Esophagus squamous epithelium (tissue), 5 donors: ENCODE data around the gene RNGTT. TPM values are rescaled to one million over a fixed set of nuclear protein-coding genes. Genes with fewer than 3 reads are reported as not detected.

Experiments
- DNase-seq: peaks from one replicate; lab custom pipeline; 2025; lab: John Stamatoyannopoulos, UW
- H3K27ac ChIP-seq, 4 donors: fragments of 200-600 bp; sonication (generic); one replicate each; pipeline ENCODE4 v1.5.1; 2016 to 2019; ENCODE audit warnings: mild to moderate bottlenecking in 1 of 4
- H3K27me3 ChIP-seq, 4 donors: fragments of 200-600 bp; sonication (generic); 1 replicate in 3 of 4; 2 replicates in 1 of 4; pipeline versions ENCODE4 v1.5.1 to v1.6.0; 2017 to 2021; ENCODE audit warnings: antibody characterized with exemption in 1 of 4
- H3K36me3 ChIP-seq, 3 donors: fragments of 200-600 bp; sonication (generic); one replicate each; pipeline ENCODE4 v1.5.1; 2016 to 2019
- H3K4me1 ChIP-seq, 3 donors: fragments of 200-600 bp; sonication (generic); one replicate each; pipeline ENCODE4 v1.5.1; 2017 to 2019
- H3K4me3 ChIP-seq, 4 donors: fragments of 200-600 bp; sonication (generic); 1 replicate in 3 of 4; 2 replicates in 1 of 4; pipeline ENCODE4 v1.5.1; 2016 to 2019; ENCODE audit warnings: mild to moderate bottlenecking in 2 of 4, moderate library complexity in 1 of 4
- H3K9me3 ChIP-seq, 3 donors: fragments of 200-600 bp; sonication (generic); one replicate each; pipeline ENCODE4 v1.5.1; 2016 to 2019
- POLR2A ChIP-seq, 4 donors: fragments of 450-650 bp; IDR thresholded peaks; one replicate each; pipeline ENCODE4 v1.6.1; 2017; ENCODE audit warnings: antibody characterized with exemption in 4 of 4, mild to moderate bottlenecking in 4 of 4, moderate library complexity in 3 of 4
- WGBS, 2 donors: methylation state at CpG; one replicate each; pipeline ENCODE4 v1.1.5; 2018; 5-methylcytosine and 5-hydroxymethylcytosine counted together
- intact Hi-C: fragments of 100-400 bp; cut with DNase I; formaldehyde crosslinking; loops from one replicate; pipeline ENCODE4 v1.15.0; 2022
- total RNA-seq, 4 donors: library from RNA; depleted of rRNA; stranded (reverse); fragments of >200 nt; gene quantifications; one replicate each; pipeline ENCODE4 v1.1.0, GENCODE V29; 2016
- TF ChIP-seq, protein P1 (sequence below), 6 experiments: fragments of 450-650 bp in 4 of 6; fragments of 200-600 bp in 2 of 6; sonication (generic) in 2 of 6; IDR thresholded peaks; one replicate each; pipeline ENCODE4 v1.5.1; 2016 to 2019; ENCODE audit warnings: antibody characterized with exemption in 6 of 6, mild to moderate bottlenecking in 4 of 6, moderate library complexity in 4 of 6
- donor health status: DM: yes; HTN: yes; CAD: no.

The RNGTT gene
- total RNA-seq, 4 donors from 2014 or later, result 8.3 to 22.3 (median 18.3) TPM

DNA sequence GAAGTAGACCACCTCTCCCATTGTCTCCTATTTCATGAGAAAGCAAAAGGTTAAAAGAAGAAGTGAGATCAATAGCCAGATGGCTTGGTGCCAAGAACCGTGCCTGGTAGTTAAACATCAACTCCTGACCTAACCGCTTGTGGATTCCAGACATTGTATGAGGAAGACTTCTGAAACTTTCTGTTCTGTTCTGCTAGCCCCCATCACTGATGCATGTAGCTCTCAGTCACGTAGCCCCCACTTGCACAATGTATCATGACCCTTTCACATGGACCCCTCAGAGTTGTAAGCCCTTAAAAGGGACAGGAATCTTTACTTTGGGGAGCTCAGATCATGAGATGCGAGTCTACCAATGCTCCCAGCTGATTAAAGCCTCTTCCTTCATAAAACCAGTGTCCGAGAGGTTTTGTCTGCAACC, 301.2 kb downstream of the RNGTT start:
- Histone ChIP-seq H3K4me3 (no peak overlapping the region), H3K27ac (no peak overlapping the region), H3K4me1 (no peaks in the 10 kb centered on the region), H3K36me3 (peaks cover 0 to 32% (median 0%) of the 10 kb centered on the region in 3 donors), H3K9me3 (peaks cover 0 to 38% (median 8%) of the 10 kb centered on the region in 3 donors), H3K27me3 (no peaks in the 10 kb centered on the region)
- TF ChIP-seq POLR2A (IDR thresholded peaks at IDR 0.05), result no peak
- TF ChIP-seq, protein P1, sequence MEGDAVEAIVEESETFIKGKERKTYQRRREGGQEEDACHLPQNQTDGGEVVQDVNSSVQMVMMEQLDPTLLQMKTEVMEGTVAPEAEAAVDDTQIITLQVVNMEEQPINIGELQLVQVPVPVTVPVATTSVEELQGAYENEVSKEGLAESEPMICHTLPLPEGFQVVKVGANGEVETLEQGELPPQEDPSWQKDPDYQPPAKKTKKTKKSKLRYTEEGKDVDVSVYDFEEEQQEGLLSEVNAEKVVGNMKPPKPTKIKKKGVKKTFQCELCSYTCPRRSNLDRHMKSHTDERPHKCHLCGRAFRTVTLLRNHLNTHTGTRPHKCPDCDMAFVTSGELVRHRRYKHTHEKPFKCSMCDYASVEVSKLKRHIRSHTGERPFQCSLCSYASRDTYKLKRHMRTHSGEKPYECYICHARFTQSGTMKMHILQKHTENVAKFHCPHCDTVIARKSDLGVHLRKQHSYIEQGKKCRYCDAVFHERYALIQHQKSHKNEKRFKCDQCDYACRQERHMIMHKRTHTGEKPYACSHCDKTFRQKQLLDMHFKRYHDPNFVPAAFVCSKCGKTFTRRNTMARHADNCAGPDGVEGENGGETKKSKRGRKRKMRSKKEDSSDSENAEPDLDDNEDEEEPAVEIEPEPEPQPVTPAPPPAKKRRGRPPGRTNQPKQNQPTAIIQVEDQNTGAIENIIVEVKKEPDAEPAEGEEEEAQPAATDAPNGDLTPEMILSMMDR (IDR thresholded peaks at IDR 0.05), result no peak
- no peak for DNase-seq
- 72 to 81% methylated on average over 5 of the region's 5 CpGs for WGBS, 2 donors
- intact Hi-C loops, result no loop called here

GRCh38 chr6:88661136-88661535, 302.3 kb downstream of the RNGTT start:
- intact Hi-C loops, result no loop called here
- 91 to 96% methylated on average over 6 of the region's 6 CpGs for WGBS, 2 donors
- no peak overlapping the region for H3K27ac ChIP-seq
- no peaks in the 10 kb centered on the region for H3K4me1 ChIP-seq
- H3K27me3 ChIP-seq, result no peaks in the 10 kb centered on the region
- H3K4me3 ChIP-seq, result no peak overlapping the region
- peaks cover 0 to 32% (median 0%) of the 10 kb centered on the region in 3 donors for H3K36me3 ChIP-seq
- TF ChIP-seq, protein P1 (IDR thresholded peaks at IDR 0.05), result no peak
- no peak for TF ChIP-seq POLR2A (IDR thresholded peaks at IDR 0.05)
- H3K9me3 ChIP-seq, result peaks cover 0 to 42% (median 8%) of the 10 kb centered on the region in 3 donors
- DNase-seq, result no peak

DNA sequence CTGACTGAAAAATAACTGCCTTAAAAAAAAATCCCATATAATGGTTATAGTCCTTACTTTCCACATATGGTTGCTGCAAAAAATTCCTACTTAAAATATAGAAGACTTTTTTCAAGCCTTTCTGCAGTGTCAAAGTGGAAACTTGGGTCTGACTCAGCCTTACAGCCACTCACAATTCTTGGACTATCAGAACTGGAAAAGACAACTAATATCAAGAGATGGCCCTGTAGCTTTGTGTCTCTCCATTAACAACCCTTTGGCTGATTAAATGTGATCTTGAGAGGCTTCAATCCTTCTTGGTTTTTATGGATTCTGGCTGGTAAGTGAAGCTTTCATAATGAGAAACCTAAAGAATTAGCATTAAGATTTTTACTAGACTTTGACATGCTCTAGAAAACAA, 307.8 kb downstream of the RNGTT start:
- Histone ChIP-seq H3K36me3 (peaks cover 0 to 20% (median 0%) of the 10 kb centered on the region in 3 donors), H3K27ac (no peak overlapping the region), H3K4me3 (no peak overlapping the region), H3K4me1 (no peaks in the 10 kb centered on the region), H3K27me3 (no peaks in the 10 kb centered on the region), H3K9me3 (peaks cover 0 to 30% (median 4%) of the 10 kb centered on the region in 3 donors)
- DNase-seq, result no peak
- intact Hi-C loops, result no loop called here
- no peak for TF ChIP-seq POLR2A (IDR thresholded peaks at IDR 0.05)
- TF ChIP-seq, protein P1 (IDR thresholded peaks at IDR 0.05), result no peak

DNA sequence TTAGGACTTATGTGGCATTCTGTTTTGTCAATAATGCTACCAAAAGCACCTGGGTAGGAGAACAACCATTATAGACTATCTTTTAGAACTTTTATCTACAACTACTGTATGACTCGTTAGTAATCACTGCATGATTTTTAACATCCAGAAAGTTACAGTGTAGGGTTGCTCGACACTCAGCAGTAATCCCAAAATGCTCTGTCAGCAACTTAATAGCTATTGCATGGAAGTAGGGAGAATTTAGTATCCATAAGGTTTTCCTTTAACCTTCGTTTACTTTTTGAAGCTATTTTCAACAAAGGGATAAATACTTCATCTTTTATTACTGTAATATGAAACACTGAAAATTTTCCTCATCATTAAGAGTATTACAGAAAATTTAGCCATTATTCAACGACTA, 309.5 kb downstream of the RNGTT start:
- no peak for TF ChIP-seq POLR2A (IDR thresholded peaks at IDR 0.05)
- TF ChIP-seq, protein P1 (IDR thresholded peaks at IDR 0.05), result no peak
- WGBS, 2 donors, result 84 to 88% methylated on average over 4 of the region's 4 CpGs
- intact Hi-C loops, result no loop called here

DNA sequence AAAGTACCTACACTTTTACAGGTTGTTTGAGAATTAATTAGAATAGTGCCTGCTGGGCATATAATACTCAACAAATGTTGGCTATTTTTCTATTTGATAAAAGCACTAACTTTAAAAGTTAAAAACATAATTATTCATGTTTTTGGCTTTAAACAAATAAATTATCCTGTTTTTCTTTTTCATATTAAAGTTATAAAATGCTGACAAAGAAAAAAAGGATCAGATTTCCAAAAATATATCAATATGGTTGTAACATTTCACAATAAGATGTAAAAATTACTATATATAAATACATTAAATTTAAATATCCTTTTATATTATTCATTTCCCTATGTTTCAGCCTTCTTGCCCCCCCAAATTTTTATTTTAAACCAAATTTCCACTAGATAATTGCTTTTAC, 312.0 kb downstream of the RNGTT start:
- intact Hi-C loops, result no loop called here

More for the DNA sequence above, 309.5 kb downstream of the RNGTT start:
- peaks cover 0 to 19% (median 4%) of the 10 kb centered on the region in 3 donors for H3K9me3 ChIP-seq
- no peak for DNase-seq
- H3K36me3 ChIP-seq, result peaks cover 0 to 19% (median 0%) of the 10 kb centered on the region in 3 donors
- H3K27me3 ChIP-seq, result no peaks in the 10 kb centered on the region
- H3K4me1 ChIP-seq, result no peaks in the 10 kb centered on the region
- no peak overlapping the region for H3K27ac ChIP-seq
- no peak overlapping the region for H3K4me3 ChIP-seq

More for the DNA sequence above, 312.0 kb downstream of the RNGTT start:
- no peak for DNase-seq
- Histone ChIP-seq H3K9me3 (no peaks in the 10 kb centered on the region), H3K27ac (no peak overlapping the region), H3K27me3 (no peaks in the 10 kb centered on the region), H3K4me3 (no peak overlapping the region), H3K4me1 (no peaks in the 10 kb centered on the region), H3K36me3 (no peaks in the 10 kb centered on the region)
- TF ChIP-seq, protein P1 (IDR thresholded peaks at IDR 0.05), result no peak
- TF ChIP-seq POLR2A (IDR thresholded peaks at IDR 0.05), result no peak
